HepG2 (cell line): Measurements from ENCODE around the gene PCYOX1L. TPM values are rescaled to one million over a fixed set of nuclear protein-coding genes. Genes with fewer than 3 reads are reported as not detected.

Source experiments
- AKAP8 ChIP-seq: sonication (generic); formaldehyde crosslinking; IDR thresholded peaks from 2 replicates; pipeline ENCODE4 v1.5.1; 2020; ENCODE audit warnings: mild to moderate bottlenecking, missing genetic modification reagents
- BORCS8-MEF2B ChIP-seq: sonication (generic); formaldehyde crosslinking; IDR thresholded peaks from 2 replicates; pipeline ENCODE4 v1.8.0; 2022; ENCODE audit warnings: mild to moderate bottlenecking, missing genetic modification reagents
- BRF2 ChIP-seq: sonication (generic); formaldehyde crosslinking; IDR thresholded peaks from 2 replicates; pipeline ENCODE4 v1.8.1; 2022; ENCODE audit warnings: mild to moderate bottlenecking, missing genetic modification reagents
- CCDC6 ChIP-seq: sonication (generic); formaldehyde crosslinking; IDR thresholded peaks from 2 replicates; pipeline ENCODE4 v1.8.1; 2022; ENCODE audit warnings: mild to moderate bottlenecking, missing genetic modification reagents, moderate library complexity
- ESRRA ChIP-seq: sonication (generic); formaldehyde crosslinking; IDR thresholded peaks from 2 replicates; pipeline ENCODE4 v1.5.1; 2020; ENCODE audit warnings: mild to moderate bottlenecking, low read depth, missing genetic modification reagents
- GLMP ChIP-seq: sonication (generic); formaldehyde crosslinking; IDR thresholded peaks from 2 replicates; pipeline ENCODE4 v1.9.0; 2021; ENCODE audit warnings: missing genetic modification reagents, mild to moderate bottlenecking, borderline replicate concordance
- POLR2A ChIP-seq, 2 experiments: IDR thresholded peaks; 2 replicates each; pipeline ENCODE4 v1.6.1; 2011; ENCODE audit warnings: low read depth in 2 of 2, low read length in 2 of 2, mild to moderate bottlenecking in 1 of 2, moderate library complexity in 1 of 2; ENCODE audit not compliant: insufficient read depth in 1 of 2
- RCOR2 ChIP-seq: IDR thresholded peaks from 2 replicates; pipeline ENCODE4 v1.6.1; 2016; ENCODE audit warnings: missing biosample characterization, missing genetic modification reagents
- SIX4 ChIP-seq: sonication (generic); formaldehyde crosslinking; IDR thresholded peaks from 2 replicates; pipeline ENCODE4 v1.4.0; 2020; ENCODE audit warnings: missing genetic modification reagents
- TEF ChIP-seq: sonication (generic); formaldehyde crosslinking; IDR thresholded peaks from 2 replicates; pipeline ENCODE4 v1.5.0; 2020; ENCODE audit warnings: missing genetic modification reagents
- WIZ ChIP-seq: sonication (generic); formaldehyde crosslinking; IDR thresholded peaks from 2 replicates; pipeline ENCODE4 v1.5.1; 2020; ENCODE audit warnings: mild to moderate bottlenecking, missing genetic modification reagents
- ZBTB25 ChIP-seq: IDR thresholded peaks from 2 replicates; pipeline ENCODE4 v1.6.1; 2018; ENCODE audit warnings: missing genetic modification reagents
- ZNF101 ChIP-seq: sonication (generic); formaldehyde crosslinking; IDR thresholded peaks from 2 replicates; pipeline ENCODE4 v1.4.0; 2020; ENCODE audit warnings: mild to moderate bottlenecking, low read depth, missing genetic modification reagents, borderline replicate concordance
- ZNF274 ChIP-seq: sonication (generic); formaldehyde crosslinking; IDR thresholded peaks from 2 replicates; pipeline ENCODE4 v1.5.1; 2020; ENCODE audit warnings: mild to moderate bottlenecking, missing genetic modification reagents
- ZNF318 ChIP-seq: sonication (generic); formaldehyde crosslinking; IDR thresholded peaks from 2 replicates; pipeline ENCODE4 v1.4.0; 2020; ENCODE audit warnings: mild to moderate bottlenecking, missing genetic modification reagents
- ZNF34 ChIP-seq: sonication (generic); formaldehyde crosslinking; IDR thresholded peaks from 2 replicates; pipeline ENCODE4 v1.4.0; 2020; ENCODE audit warnings: mild to moderate bottlenecking, missing genetic modification reagents, borderline replicate concordance
- ZNF432 ChIP-seq: sonication (generic); formaldehyde crosslinking; IDR thresholded peaks from 2 replicates; pipeline ENCODE4 v1.5.0; 2020; ENCODE audit warnings: missing genetic modification reagents, mild to moderate bottlenecking, borderline replicate concordance
- ZNF557 ChIP-seq: sonication (generic); formaldehyde crosslinking; IDR thresholded peaks from 2 replicates; pipeline ENCODE4 v1.4.0; 2020; ENCODE audit warnings: missing genetic modification reagents
- ZNF749 ChIP-seq: sonication (generic); formaldehyde crosslinking; IDR thresholded peaks from 2 replicates; pipeline ENCODE4 v1.8.0; 2022; ENCODE audit warnings: mild to moderate bottlenecking, missing genetic modification reagents, moderate library complexity, borderline replicate concordance
- polyA plus RNA-seq, 8 experiments: library from polyadenylated mRNA; depleted of rRNA in 3 of 8; stranded (reverse) in 7 of 8; unstranded in 1 of 8; fragments of >200 nt; fragmentation: Illumina TruSeq in 4 of 8; extraction: Trizol in 4 of 8; gene quantifications; 2 replicates each; pipeline versions ENCODE4 v1.2.1 to v1.2.3, GENCODE V29; 2011 to 2016; ENCODE audit warnings: low read depth in 4 of 8, missing spikeins in 1 of 8, mixed read lengths in 1 of 8; ENCODE audit not compliant: insufficient read depth in 1 of 8
- total RNA-seq, 5 experiments: library from RNA; depleted of rRNA; stranded (reverse); fragments of >200 nt; fragmentation: Illumina TruSeq; extraction: Trizol; gene quantifications; 2 replicates each; pipeline ENCODE4 v1.2.3, GENCODE V29; 2016; ENCODE audit warnings: low read depth in 1 of 5

PCYOX1L gene
- total and polyA plus RNA-seq, 2 of the 13 experiments (the other 11 are each of a cell fraction or from before 2014, with no cell fraction given) = 1.00 to 3.7 TPM

- TF ChIP-seq ZNF432 (CRISPR knock-in tag) = no peak
- no peak for TF ChIP-seq ZNF318 (CRISPR knock-in tag)
- TF ChIP-seq POLR2A (IDR thresholded peaks at IDR 0.05; ENCODE audit: insufficient read depth in 1 of 2, low read depth in 2 of 2, low read length in 2 of 2) = no peak
- TF ChIP-seq SIX4 = no peak
- TF ChIP-seq ESRRA (CRISPR knock-in tag) = no peak; the same call in 1 of the 2 replicates
- TF ChIP-seq TEF (CRISPR knock-in tag) = no peak
- TF ChIP-seq AKAP8 (CRISPR knock-in tag) = no peak
- TF ChIP-seq BORCS8-MEF2B (CRISPR knock-in tag) = peak; percentile 26; the same call in 1 of the 2 replicates
- TF ChIP-seq ZNF274 = no peak
- TF ChIP-seq WIZ (CRISPR knock-in tag) = no peak
- TF ChIP-seq GLMP (CRISPR knock-in tag) = no peak
- no peak for TF ChIP-seq ZNF557 (CRISPR knock-in tag)
- TF ChIP-seq BRF2 = no peak
- TF ChIP-seq ZNF34 (CRISPR knock-in tag) = no peak
- no peak for TF ChIP-seq ZNF749 (CRISPR knock-in tag)
- peak; percentile 51; the same call in 1 of the 2 replicates for TF ChIP-seq RCOR2 (CRISPR knock-in tag)
- TF ChIP-seq ZNF101 (CRISPR knock-in tag) = no peak
- TF ChIP-seq CCDC6 = no peak
- TF ChIP-seq ZBTB25 (CRISPR knock-in tag) = no peak
These were observed 35.3 kb upstream of the PCYOX1L start (continued) for GRCh38 chr5:149322518-149322917.
